GM21360 (cell line): ENCODE measurements around the gene DERA.
"Not testable (repeated sequence)": the region's sequence is repeated elsewhere in the genome, so short reads cannot be mapped to it uniquely, and the experiment has no call there.

Experiments
- ATAC-seq: cut with Tn5 transposase; IDR thresholded peaks from one replicate; pipeline ENCODE4 v1.9.1; 2021; ENCODE audit warnings: mild to moderate bottlenecking, moderate library complexity; ENCODE audit not compliant: unreplicated experiment

Gene DERA

GRCh38 chr12:15899282-15899870 is 11.8 kb upstream of the DERA start:
- ATAC-seq, result no peak

- ATAC-seq, result no peak
These were observed 6.7 kb upstream of the DERA start for GRCh38 chr12:15904378-15904920.

GRCh38 chr12:15910468-15910863 is 666 bp upstream of the DERA start:
- no peak for ATAC-seq

GRCh38 chr12:15911931-15912330 is 799 bp downstream of the DERA start:
- not testable (repeated sequence) for ATAC-seq

- ATAC-seq, result not testable (repeated sequence)
These were observed 3.0 kb downstream of the DERA start for GRCh38 chr12:15914131-15914530.

- no peak for ATAC-seq
These were observed 6.9 kb downstream of the DERA start for GRCh38 chr12:15918066-15918465.

- ATAC-seq, result no peak
These were observed 8.3 kb downstream of the DERA start for GRCh38 chr12:15919418-15919817.

GRCh38 chr12:15924956-15925355 is 13.8 kb downstream of the DERA start:
- no peak for ATAC-seq

GRCh38 chr12:15928346-15928745 is 17.2 kb downstream of the DERA start:
- no peak for ATAC-seq

- no peak for ATAC-seq
These were observed 17.9 kb downstream of the DERA start for GRCh38 chr12:15928870-15929571.

- peak; percentile 65 for ATAC-seq
These were observed 20.5 kb downstream of the DERA start for GRCh38 chr12:15931590-15932053.

GRCh38 chr12:15932327-15932726 is 21.2 kb downstream of the DERA start:
- ATAC-seq, result no peak

GRCh38 chr12:15932971-15933370 is 21.8 kb downstream of the DERA start:
- ATAC-seq, result no peak

- ATAC-seq, result no peak
These were observed 22.6 kb downstream of the DERA start for GRCh38 chr12:15933751-15934150.

GRCh38 chr12:15936751-15937150 is 25.6 kb downstream of the DERA start:
- ATAC-seq, result no peak

GRCh38 chr12:15937902-15938301 is 26.8 kb downstream of the DERA start:
- ATAC-seq, result no peak

GRCh38 chr12:15939111-15939510 is 28.0 kb downstream of the DERA start:
- ATAC-seq, result no peak

- no peak for ATAC-seq
These were observed 31.3 kb downstream of the DERA start for GRCh38 chr12:15942475-15942874.

GRCh38 chr12:15943519-15943918 is 32.4 kb downstream of the DERA start:
- not testable (repeated sequence) for ATAC-seq

GRCh38 chr12:15948461-15948860 is 37.3 kb downstream of the DERA start:
- not testable (repeated sequence) for ATAC-seq

- no peak for ATAC-seq
These were observed 44.1 kb downstream of the DERA start for GRCh38 chr12:15955281-15955680.

- no peak for ATAC-seq
These were observed 44.9 kb downstream of the DERA start for GRCh38 chr12:15956010-15956409.
